Neural cell (in vitro differentiated cells): Measurements from ENCODE around the gene SHISA9.

ENCODE experiments used
- CTCF ChIP-seq: fragments of 450-650 bp; IDR thresholded peaks from 2 replicates; pipeline ENCODE4 v1.5.1; 2014; ENCODE audit warnings: antibody characterized with exemption, mild to moderate bottlenecking, moderate library complexity; ENCODE audit not compliant: poor library complexity, severe bottlenecking
- EZH2 ChIP-seq: fragments of 200-600, 300-800 bp; shearing (Covaris generic), sonication (generic); IDR thresholded peaks from 2 replicates; pipeline ENCODE4 v1.6.1; 2014; ENCODE audit warnings: antibody characterized with exemption, low read length, borderline replicate concordance, mild to moderate bottlenecking; ENCODE audit not compliant: insufficient read depth, poor library complexity, severe bottlenecking
- RAD21 ChIP-seq: fragments of 450-650 bp; conservative IDR thresholded peaks from 2 replicates; pipeline ENCODE4 v1.6.1; 2014; ENCODE audit warnings: antibody characterized with exemption, mild to moderate bottlenecking, moderate library complexity

GRCh38 chr16:13193721-13194120 lies 292.3 kb downstream of the SHISA9 start:
- TF ChIP-seq CTCF (no peak), EZH2 (no peak), RAD21 (no peak)
